SK-N-SH treated with all-trans-retinoic acid at 6 μM for 48 hours (cell line): ENCODE data around the gene LRRC10.

Experiments
- ATAC-seq: fragments of 200-7000 bp; cut with Tn5 transposase; 3 replicates; pipeline ENCODE4 v1.9.1; 2020; ENCODE audit warnings: mild to moderate bottlenecking, moderate library complexity
- ARNTL ChIP-seq: fragments of 450-650 bp; formaldehyde crosslinking; IDR thresholded peaks from 2 replicates; pipeline ENCODE4 v1.5.0; 2020; ENCODE audit warnings: low read depth, mild to moderate bottlenecking, moderate library complexity, borderline replicate concordance
- BACH2 ChIP-seq: fragments of 250-450 bp; sonication (Bioruptor Pico); IDR thresholded peaks from 2 replicates; pipeline ENCODE4 v1.9.0; 2021; ENCODE audit warnings: mild to moderate bottlenecking, borderline replicate concordance
- CSDC2 ChIP-seq: fragments of 250-450 bp; sonication (Bioruptor Pico); IDR thresholded peaks from 2 replicates; pipeline ENCODE4 v1.5.0; 2020; ENCODE audit warnings: mild to moderate bottlenecking, moderate library complexity
- CSRNP3 ChIP-seq: fragments of 250-450 bp; sonication (Bioruptor Pico); IDR thresholded peaks from 2 replicates; pipeline ENCODE4 v1.5.1; 2021; ENCODE audit warnings: mild to moderate bottlenecking, moderate library complexity
- ESRRG ChIP-seq: fragments of 250-450 bp; sonication (Bioruptor Pico); IDR thresholded peaks from 2 replicates; pipeline ENCODE4 v1.6.1; 2021; ENCODE audit warnings: mild to moderate bottlenecking
- GLIS3 ChIP-seq: fragments of 250-450 bp; sonication (Bioruptor Pico); IDR thresholded peaks from 2 replicates; pipeline ENCODE4 v1.5.0; 2020; ENCODE audit warnings: mild to moderate bottlenecking, moderate library complexity
- OSR1 ChIP-seq: fragments of 250-450 bp; sonication (Bioruptor Pico); IDR thresholded peaks from 2 replicates; pipeline ENCODE4 v1.8.0; 2022; ENCODE audit warnings: moderate library complexity, mild to moderate bottlenecking, inconsistent platforms
- PPARA ChIP-seq: fragments of 250-450 bp; sonication (Bioruptor Pico); IDR thresholded peaks from 2 replicates; pipeline ENCODE4 v1.5.0; 2020; ENCODE audit warnings: mild to moderate bottlenecking, borderline replicate concordance
- RARB ChIP-seq: fragments of 250-450 bp; sonication (Bioruptor Pico); IDR thresholded peaks from 2 replicates; pipeline ENCODE4 v1.8.0; 2021; ENCODE audit warnings: mild to moderate bottlenecking, moderate library complexity
- TCF4 ChIP-seq: fragments of 250-450 bp; sonication (Bioruptor Pico); IDR thresholded peaks from 2 replicates; pipeline ENCODE4 v1.8.0; 2021; ENCODE audit warnings: mild to moderate bottlenecking, moderate library complexity, borderline replicate concordance
- TOX ChIP-seq: fragments of 250-450 bp; sonication (Bioruptor Pico); IDR thresholded peaks from 2 replicates; pipeline ENCODE4 v1.8.0; 2021; ENCODE audit warnings: mild to moderate bottlenecking, moderate library complexity, borderline replicate concordance
- ZC3H10 ChIP-seq: fragments of 250-450 bp; sonication (Bioruptor Pico); IDR thresholded peaks from 2 replicates; pipeline ENCODE4 v1.5.1; 2021; ENCODE audit warnings: mild to moderate bottlenecking, moderate library complexity
- ZFP3 ChIP-seq: fragments of 250-450 bp; sonication (Bioruptor Pico); IDR thresholded peaks from 2 replicates; pipeline ENCODE4 v1.5.0; 2020; ENCODE audit warnings: mild to moderate bottlenecking, moderate library complexity
- ZFP30 ChIP-seq: fragments of 450-650 bp; formaldehyde crosslinking; IDR thresholded peaks from 2 replicates; pipeline ENCODE4 v1.5.0; 2022; ENCODE audit warnings: mild to moderate bottlenecking, moderate library complexity
- ZNF565 ChIP-seq: fragments of 450-650 bp; formaldehyde crosslinking; conservative IDR thresholded peaks from 2 replicates; pipeline ENCODE4 v1.5.0; 2020; ENCODE audit warnings: low read depth, mild to moderate bottlenecking, moderate library complexity
- ZNF70 ChIP-seq: fragments of 450-650 bp; formaldehyde crosslinking; IDR thresholded peaks from 2 replicates; pipeline ENCODE4 v1.5.0; 2020; ENCODE audit warnings: mild to moderate bottlenecking, moderate library complexity
- ZNF8 ChIP-seq: fragments of 450-650 bp; formaldehyde crosslinking; IDR thresholded peaks from 2 replicates; pipeline ENCODE4 v1.5.0; 2020; ENCODE audit warnings: mild to moderate bottlenecking, moderate library complexity
- TF ChIP-seq, protein P1 (sequence below): fragments of 250-450 bp; sonication (Bioruptor Pico); IDR thresholded peaks from 2 replicates; pipeline ENCODE4 v1.8.0; 2021; ENCODE audit warnings: low read depth, mild to moderate bottlenecking, moderate library complexity, borderline replicate concordance
- TF ChIP-seq, protein P2 (sequence below): fragments of 250-450 bp; sonication (Bioruptor Pico); IDR thresholded peaks from 2 replicates; pipeline ENCODE4 v1.8.0; 2020; ENCODE audit warnings: mild to moderate bottlenecking, moderate library complexity, borderline replicate concordance
- TF ChIP-seq, protein P3 (sequence below): fragments of 250-450 bp; sonication (Bioruptor Pico); IDR thresholded peaks from 2 replicates; pipeline ENCODE4 v1.5.1; 2020; ENCODE audit warnings: low read depth, mild to moderate bottlenecking, moderate library complexity
- TF ChIP-seq, protein P4 (sequence below): fragments of 250-450 bp; sonication (Bioruptor Pico); IDR thresholded peaks from 2 replicates; pipeline ENCODE4 v1.5.0; 2020; ENCODE audit warnings: mild to moderate bottlenecking, moderate library complexity

The LRRC10 gene

GRCh38 chr12:69580074-69580473 lies 30.6 kb downstream of the LRRC10 start:
- no peak for ATAC-seq
- TF ChIP-seq, protein P1, sequence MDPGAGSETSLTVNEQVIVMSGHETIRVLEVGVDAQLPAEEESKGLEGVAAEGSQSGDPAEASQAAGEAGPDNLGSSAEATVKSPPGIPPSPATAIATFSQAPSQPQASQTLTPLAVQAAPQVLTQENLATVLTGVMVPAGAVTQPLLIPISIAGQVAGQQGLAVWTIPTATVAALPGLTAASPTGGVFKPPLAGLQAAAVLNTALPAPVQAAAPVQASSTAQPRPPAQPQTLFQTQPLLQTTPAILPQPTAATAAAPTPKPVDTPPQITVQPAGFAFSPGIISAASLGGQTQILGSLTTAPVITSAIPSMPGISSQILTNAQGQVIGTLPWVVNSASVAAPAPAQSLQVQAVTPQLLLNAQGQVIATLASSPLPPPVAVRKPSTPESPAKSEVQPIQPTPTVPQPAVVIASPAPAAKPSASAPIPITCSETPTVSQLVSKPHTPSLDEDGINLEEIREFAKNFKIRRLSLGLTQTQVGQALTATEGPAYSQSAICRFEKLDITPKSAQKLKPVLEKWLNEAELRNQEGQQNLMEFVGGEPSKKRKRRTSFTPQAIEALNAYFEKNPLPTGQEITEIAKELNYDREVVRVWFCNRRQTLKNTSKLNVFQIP (CRISPR knock-in tag) = no peak
- TF ChIP-seq ZNF8 (CRISPR knock-in tag) = no peak
- TF ChIP-seq TCF4 = no peak
- no peak for TF ChIP-seq CSDC2
- TF ChIP-seq OSR1 (CRISPR knock-in tag) = no peak
- no peak for TF ChIP-seq PPARA (CRISPR knock-in tag)
- no peak for TF ChIP-seq ZFP30 (CRISPR knock-in tag)
- TF ChIP-seq CSRNP3 (CRISPR knock-in tag) = no peak
- TF ChIP-seq, protein P2, sequence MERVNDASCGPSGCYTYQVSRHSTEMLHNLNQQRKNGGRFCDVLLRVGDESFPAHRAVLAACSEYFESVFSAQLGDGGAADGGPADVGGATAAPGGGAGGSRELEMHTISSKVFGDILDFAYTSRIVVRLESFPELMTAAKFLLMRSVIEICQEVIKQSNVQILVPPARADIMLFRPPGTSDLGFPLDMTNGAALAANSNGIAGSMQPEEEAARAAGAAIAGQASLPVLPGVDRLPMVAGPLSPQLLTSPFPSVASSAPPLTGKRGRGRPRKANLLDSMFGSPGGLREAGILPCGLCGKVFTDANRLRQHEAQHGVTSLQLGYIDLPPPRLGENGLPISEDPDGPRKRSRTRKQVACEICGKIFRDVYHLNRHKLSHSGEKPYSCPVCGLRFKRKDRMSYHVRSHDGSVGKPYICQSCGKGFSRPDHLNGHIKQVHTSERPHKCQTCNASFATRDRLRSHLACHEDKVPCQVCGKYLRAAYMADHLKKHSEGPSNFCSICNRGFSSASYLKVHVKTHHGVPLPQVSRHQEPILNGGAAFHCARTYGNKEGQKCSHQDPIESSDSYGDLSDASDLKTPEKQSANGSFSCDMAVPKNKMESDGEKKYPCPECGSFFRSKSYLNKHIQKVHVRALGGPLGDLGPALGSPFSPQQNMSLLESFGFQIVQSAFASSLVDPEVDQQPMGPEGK (CRISPR knock-in tag) = no peak
- TF ChIP-seq, protein P3, sequence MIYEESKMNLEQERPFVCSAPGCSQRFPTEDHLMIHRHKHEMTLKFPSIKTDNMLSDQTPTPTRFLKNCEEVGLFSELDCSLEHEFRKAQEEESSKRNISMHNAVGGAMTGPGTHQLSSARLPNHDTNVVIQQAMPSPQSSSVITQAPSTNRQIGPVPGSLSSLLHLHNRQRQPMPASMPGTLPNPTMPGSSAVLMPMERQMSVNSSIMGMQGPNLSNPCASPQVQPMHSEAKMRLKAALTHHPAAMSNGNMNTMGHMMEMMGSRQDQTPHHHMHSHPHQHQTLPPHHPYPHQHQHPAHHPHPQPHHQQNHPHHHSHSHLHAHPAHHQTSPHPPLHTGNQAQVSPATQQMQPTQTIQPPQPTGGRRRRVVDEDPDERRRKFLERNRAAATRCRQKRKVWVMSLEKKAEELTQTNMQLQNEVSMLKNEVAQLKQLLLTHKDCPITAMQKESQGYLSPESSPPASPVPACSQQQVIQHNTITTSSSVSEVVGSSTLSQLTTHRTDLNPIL (CRISPR knock-in tag) = no peak
- TF ChIP-seq ZC3H10 = no peak
- no peak for TF ChIP-seq ZNF70 (CRISPR knock-in tag)
- TF ChIP-seq, protein P4, sequence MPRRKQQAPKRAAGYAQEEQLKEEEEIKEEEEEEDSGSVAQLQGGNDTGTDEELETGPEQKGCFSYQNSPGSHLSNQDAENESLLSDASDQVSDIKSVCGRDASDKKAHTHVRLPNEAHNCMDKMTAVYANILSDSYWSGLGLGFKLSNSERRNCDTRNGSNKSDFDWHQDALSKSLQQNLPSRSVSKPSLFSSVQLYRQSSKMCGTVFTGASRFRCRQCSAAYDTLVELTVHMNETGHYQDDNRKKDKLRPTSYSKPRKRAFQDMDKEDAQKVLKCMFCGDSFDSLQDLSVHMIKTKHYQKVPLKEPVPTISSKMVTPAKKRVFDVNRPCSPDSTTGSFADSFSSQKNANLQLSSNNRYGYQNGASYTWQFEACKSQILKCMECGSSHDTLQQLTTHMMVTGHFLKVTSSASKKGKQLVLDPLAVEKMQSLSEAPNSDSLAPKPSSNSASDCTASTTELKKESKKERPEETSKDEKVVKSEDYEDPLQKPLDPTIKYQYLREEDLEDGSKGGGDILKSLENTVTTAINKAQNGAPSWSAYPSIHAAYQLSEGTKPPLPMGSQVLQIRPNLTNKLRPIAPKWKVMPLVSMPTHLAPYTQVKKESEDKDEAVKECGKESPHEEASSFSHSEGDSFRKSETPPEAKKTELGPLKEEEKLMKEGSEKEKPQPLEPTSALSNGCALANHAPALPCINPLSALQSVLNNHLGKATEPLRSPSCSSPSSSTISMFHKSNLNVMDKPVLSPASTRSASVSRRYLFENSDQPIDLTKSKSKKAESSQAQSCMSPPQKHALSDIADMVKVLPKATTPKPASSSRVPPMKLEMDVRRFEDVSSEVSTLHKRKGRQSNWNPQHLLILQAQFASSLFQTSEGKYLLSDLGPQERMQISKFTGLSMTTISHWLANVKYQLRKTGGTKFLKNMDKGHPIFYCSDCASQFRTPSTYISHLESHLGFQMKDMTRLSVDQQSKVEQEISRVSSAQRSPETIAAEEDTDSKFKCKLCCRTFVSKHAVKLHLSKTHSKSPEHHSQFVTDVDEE = no peak
- TF ChIP-seq ESRRG (CRISPR knock-in tag) = no peak
- TF ChIP-seq ZFP3 (CRISPR knock-in tag) = no peak
- no peak for TF ChIP-seq TOX (CRISPR knock-in tag)
- TF ChIP-seq RARB (CRISPR knock-in tag) = no peak
- no peak for TF ChIP-seq BACH2
- TF ChIP-seq, all 23 proteins: peak for 0

DNA sequence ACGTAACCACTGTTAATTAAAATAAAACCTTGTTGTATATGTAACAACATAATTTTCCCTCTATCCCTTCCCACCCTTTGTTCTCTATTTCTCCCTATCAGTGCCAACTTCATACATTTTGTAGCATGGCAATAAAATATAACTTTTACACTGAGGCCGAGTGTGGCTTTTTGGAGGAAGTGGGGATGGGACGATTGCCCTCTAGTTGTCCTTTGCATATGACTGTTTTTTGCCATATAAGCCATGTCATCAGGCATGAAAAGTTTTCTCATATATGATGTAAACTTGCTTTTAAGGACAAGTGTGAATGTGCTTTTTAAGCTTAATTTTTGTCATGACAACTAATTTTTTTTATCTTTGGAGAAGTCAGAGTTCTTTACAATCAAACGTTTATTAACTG lies 31.7 kb downstream of the LRRC10 start:
- no peak for ATAC-seq
- TF ChIP-seq CSDC2 (no peak), ZNF565 (no peak), ZNF8 (CRISPR knock-in tag) (no peak), ZC3H10 (no peak), TCF4 (no peak), ESRRG (CRISPR knock-in tag) (no peak), GLIS3 (CRISPR knock-in tag) (no peak), ARNTL (no peak), RARB (CRISPR knock-in tag) (no peak), BACH2 (no peak), PPARA (CRISPR knock-in tag) (no peak), ZFP30 (CRISPR knock-in tag) (no peak), ZFP3 (CRISPR knock-in tag) (no peak)
- TF ChIP-seq, protein P1 (CRISPR knock-in tag) = no peak
- TF ChIP-seq, protein P4 = no peak
- TF ChIP-seq, protein P3 (CRISPR knock-in tag) = no peak
- TF ChIP-seq, protein P2 (CRISPR knock-in tag) = no peak
